CD4-positive, alpha-beta T cell treated with Interferon gamma for 1 hour (primary cell): Measurements from ENCODE around the gene SCYGR7.

Experiments used
- DNase-seq: peaks from one replicate; pipeline ENCODE4 v3.0.0-alpha.2; 2020

Gene SCYGR7

DNA sequence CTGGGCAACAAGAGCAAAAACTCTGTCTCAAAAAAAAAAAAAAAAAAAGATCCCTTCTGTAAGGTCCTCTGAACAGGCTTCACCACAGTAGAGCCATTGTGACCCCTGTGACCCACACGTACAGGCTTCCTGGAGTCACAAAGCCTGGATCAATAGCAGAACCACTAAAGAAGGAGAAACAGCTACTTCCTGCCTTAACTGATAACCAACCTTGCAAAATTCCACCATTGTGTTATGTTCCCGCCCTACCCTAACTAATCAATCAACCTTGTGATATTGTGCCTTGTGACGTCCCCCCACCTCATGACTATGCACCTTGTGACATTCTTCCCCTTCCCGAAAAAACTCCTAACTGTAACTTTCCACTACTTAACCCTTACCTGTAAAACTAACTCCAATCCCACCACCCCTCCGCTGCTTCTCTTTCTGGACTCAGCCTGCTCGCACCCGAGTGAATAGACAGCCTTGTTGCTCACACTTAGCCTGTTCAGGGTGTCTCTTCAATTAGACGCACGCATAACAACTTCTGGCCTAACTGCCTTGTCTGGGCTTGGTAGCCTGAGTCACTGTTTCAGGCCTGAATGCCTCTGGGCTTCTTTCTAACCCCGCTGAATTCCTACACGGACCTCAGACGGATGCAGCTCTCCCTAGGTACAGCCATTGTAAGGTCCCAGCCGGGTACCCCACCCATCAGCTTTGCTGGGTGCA, 31.4 kb downstream of the SCYGR7 start:
- DNase-seq, result no peak

- DNase-seq, result no peak
Observed at GRCh38 chr2:227761740-227762476, 33.8 kb downstream of the SCYGR7 start.

DNA sequence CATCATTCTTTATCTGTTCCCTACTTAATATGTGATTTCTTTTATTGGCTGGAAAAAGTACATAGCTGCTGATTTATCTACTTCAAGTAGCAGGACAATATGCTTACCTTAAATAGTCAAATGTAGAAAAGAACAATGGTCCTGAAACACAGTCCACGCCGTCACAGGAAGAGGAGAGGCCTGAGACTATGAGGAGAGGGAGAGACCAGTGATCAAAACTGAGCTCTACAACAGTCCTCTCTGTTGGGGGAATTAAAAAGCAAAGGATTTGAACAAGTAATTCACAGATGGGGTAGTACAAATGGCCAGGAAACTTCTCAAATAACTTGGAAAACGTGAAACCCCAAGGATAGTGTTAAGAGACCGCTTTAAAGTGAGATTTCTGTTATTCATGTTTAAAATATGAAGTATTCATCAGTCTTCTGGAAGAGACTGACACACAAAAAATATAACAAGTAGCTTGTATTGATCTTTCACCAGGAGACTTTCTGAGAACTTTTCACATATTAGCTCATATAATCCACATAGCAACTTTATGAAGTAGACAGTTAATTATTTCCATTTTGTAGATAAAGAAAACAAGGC, 37.7 kb downstream of the SCYGR7 start:
- DNase-seq, result no peak

DNA sequence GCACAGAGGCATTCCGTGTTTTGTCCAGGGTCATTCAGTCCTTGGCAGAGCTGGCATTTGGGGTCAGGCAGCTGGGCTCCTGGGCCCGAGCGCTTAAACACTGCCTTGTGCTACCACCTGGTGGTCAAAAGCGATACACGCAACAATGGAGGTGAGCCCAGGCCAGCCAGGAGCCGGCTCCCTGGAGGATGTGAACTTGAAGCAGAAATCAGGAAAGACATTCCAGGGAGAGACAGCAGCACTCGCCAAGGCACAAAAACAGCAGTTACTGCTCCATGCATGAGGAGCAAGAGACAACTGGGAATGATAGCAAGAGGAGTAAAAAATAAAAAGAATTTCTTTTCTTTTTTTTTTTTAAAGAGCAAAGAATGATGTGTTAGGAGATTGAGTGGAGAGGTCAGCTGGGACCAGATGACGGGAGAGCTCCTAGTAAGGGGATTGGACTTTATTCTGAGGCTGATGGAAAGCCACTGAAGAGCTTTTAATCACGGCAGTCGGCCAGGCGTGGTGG, 38.3 kb downstream of the SCYGR7 start:
- peak; percentile 52 for DNase-seq

- DNase-seq, result no peak
Observed at GRCh38 chr2:227767830-227768229, 39.7 kb downstream of the SCYGR7 start.

DNA sequence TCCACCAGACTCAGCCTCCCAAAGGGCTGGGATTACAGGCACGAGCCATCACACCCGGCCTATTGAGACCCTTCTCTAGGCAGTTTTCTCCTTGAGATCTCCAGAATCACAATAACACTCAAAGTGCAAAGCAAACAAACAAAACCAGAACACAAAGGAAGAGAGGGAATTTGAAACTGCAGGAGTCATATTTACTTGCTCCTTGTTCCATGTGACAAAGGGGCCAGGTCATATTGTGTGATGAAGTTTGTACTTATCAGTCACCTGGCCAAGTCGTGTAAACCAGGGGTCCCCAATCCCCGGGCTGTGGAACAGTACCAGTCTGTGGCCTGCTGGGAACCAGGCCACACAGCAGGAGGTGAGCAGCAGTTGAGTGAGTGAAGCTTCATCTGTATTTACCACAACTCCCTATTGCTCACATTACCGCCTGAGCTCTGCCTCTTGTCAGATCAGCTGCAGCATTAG, 44.1 kb downstream of the SCYGR7 start:
- no peak for DNase-seq

- no peak for DNase-seq
Observed at GRCh38 chr2:227772932-227773331, 44.8 kb downstream of the SCYGR7 start.

GRCh38 chr2:227774011-227774624, 46.0 kb downstream of the SCYGR7 start:
- DNase-seq, result no peak

- no peak for DNase-seq
Observed at GRCh38 chr2:227774895-227775842, 47.0 kb downstream of the SCYGR7 start.
